Raji (cell line): ENCODE data around the gene ZBTB7C.

Experiments used
- POLR2A ChIP-seq: IDR thresholded peaks from 2 replicates; pipeline ENCODE4 v1.6.1; 2011; ENCODE audit warnings: low read depth, low read length, control low read depth; ENCODE audit not compliant: insufficient read depth

The ZBTB7C gene

GRCh38 chr18:48254077-48254602 lies 155.0 kb downstream of the ZBTB7C start:
- no peak for TF ChIP-seq POLR2A

GRCh38 chr18:48252525-48252924 lies 156.7 kb downstream of the ZBTB7C start:
- no peak for TF ChIP-seq POLR2A

GRCh38 chr18:48250918-48251317 lies 158.3 kb downstream of the ZBTB7C start:
- TF ChIP-seq POLR2A, result no peak

GRCh38 chr18:48250362-48250907 lies 158.7 kb downstream of the ZBTB7C start:
- TF ChIP-seq POLR2A, result no peak

- TF ChIP-seq POLR2A, result no peak
Observed at GRCh38 chr18:48249854-48250253, 159.3 kb downstream of the ZBTB7C start.

GRCh38 chr18:48244530-48244929 lies 164.7 kb downstream of the ZBTB7C start:
- TF ChIP-seq POLR2A, result no peak

GRCh38 chr18:48238636-48239035 lies 170.5 kb downstream of the ZBTB7C start:
- TF ChIP-seq POLR2A, result no peak

GRCh38 chr18:48238206-48238605 lies 171.0 kb downstream of the ZBTB7C start:
- no peak for TF ChIP-seq POLR2A

- no peak for TF ChIP-seq POLR2A
Observed at GRCh38 chr18:48236822-48237221, 172.4 kb downstream of the ZBTB7C start.

GRCh38 chr18:48230467-48231113 lies 178.6 kb downstream of the ZBTB7C start:
- TF ChIP-seq POLR2A, result no peak

GRCh38 chr18:48229552-48229981 lies 179.6 kb downstream of the ZBTB7C start:
- no peak for TF ChIP-seq POLR2A

GRCh38 chr18:48228841-48229240 lies 180.3 kb downstream of the ZBTB7C start:
- TF ChIP-seq POLR2A, result no peak

GRCh38 chr18:48228301-48228715 lies 180.9 kb downstream of the ZBTB7C start:
- TF ChIP-seq POLR2A, result no peak

GRCh38 chr18:48227206-48227605 lies 182.0 kb downstream of the ZBTB7C start:
- TF ChIP-seq POLR2A, result no peak

- no peak for TF ChIP-seq POLR2A
Observed at GRCh38 chr18:48226401-48226800, 182.8 kb downstream of the ZBTB7C start.

GRCh38 chr18:48222118-48222517 lies 187.1 kb downstream of the ZBTB7C start:
- no peak for TF ChIP-seq POLR2A

- TF ChIP-seq POLR2A, result no peak
Observed at GRCh38 chr18:48219810-48220499, 189.2 kb downstream of the ZBTB7C start.
